ENCODE results near the gene CD8A. TPM values are rescaled to one million over a fixed set of nuclear protein-coding genes. Genes with fewer than 3 reads are reported as not detected.
"Not testable (repeated sequence)": the region's sequence is repeated elsewhere in the genome, so short reads cannot be mapped to it uniquely, and the experiment has no call there.

Gene CD8A
- total RNA-seq, 1 experiment from 2014 or later, result not detected

- no peak for DNase-seq (ENCODE audit: low read depth)
These were observed 14.2 kb downstream of the CD8A start for GRCh38 chr2:86776532-86776931.

DNA sequence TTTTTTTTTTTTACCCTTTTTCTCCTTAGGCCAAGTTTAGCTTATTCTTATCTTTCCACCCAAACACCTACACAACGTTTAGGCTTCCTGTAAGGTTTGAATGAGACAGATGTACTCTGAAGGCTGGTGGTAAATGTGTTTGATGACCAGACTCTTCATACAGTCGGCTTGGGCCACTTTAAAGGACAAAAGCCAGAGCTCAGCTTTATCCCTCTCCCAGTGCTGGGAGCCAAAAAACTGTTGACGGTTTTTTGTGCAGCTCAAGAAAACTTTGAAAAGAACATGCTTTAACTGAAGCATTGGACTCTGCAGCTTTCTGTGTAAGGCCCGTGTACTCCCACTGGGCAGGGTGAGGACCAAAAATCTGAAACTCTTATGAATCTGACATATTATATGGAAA lies 15.4 kb downstream of the CD8A start:
- DNase-seq (ENCODE audit: low read depth), result no peak

GRCh38 chr2:86774862-86775261 lies 15.9 kb downstream of the CD8A start:
- DNase-seq (ENCODE audit: low read depth), result no peak

DNA sequence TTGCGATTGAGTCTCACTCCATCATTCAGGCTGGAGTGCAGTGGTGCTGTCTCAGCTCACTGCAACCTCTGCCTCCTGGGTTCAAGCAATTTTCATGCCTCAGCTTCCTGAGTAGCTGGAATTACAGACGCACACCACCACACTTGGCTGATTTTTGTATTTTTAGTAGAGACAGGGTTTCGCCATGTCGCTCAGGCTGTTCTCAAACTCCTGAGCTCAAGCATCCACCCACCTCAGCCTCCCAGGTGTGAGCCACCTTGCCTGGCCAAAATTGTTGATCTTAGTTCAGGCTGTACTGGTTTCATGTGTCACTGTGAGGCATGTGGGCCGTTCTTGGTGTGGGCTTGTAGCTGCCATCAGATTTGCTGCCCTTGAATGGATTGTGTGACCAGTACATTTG lies 18.1 kb downstream of the CD8A start:
- DNase-seq (ENCODE audit: low read depth), result no peak

DNA sequence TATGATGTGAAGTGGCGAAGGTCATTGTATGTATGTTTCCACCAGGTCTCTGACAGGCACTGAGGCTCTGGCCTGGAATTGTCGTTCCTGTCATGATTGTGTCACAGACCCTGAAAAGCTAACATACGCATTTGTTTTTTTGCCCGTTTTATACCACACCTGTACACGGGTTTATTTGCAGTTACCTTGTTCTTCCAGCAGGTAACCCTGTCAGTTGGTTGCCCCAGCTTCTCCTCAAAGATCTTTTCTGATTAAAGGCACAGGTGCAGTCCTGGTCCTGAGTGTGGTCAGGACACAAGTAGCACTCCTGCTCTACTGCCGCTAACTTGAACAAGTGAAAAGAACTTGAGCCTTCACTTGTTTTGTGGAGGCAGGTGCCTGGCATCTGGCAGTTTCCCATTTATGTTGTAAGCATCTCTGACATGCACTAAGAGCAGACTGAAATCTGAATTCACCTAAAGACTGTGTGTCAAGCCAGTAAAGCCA lies 19.9 kb downstream of the CD8A start:
- no peak for DNase-seq (ENCODE audit: low read depth)

DNA sequence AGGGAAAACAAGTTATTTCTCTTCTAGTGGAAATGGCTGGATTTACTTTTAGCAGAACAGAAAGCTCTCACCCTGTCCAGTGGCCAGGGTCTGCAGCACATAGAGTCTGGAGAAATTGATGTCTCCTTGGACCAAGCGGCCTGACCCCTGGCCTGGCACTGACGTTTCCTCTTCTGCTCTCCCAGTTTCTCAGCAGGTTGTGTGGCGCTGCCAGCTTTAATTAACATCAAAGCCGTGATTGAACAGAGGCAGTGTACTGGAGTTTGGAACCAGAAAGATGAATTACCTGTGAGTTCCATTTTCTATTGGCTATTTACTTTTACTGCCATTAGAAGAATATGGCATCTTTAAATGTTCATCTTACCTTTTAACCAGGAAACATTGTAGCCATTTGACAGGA lies 20.9 kb downstream of the CD8A start:
- no peak for DNase-seq (ENCODE audit: low read depth)

- DNase-seq (ENCODE audit: low read depth), result no peak
These were observed 22.3 kb downstream of the CD8A start for GRCh38 chr2:86768189-86768949.

- DNase-seq (ENCODE audit: low read depth), result no peak
These were observed 25.4 kb downstream of the CD8A start for GRCh38 chr2:86765310-86765695.

- DNase-seq (ENCODE audit: low read depth), result peak; percentile 19
These were observed 25.9 kb downstream of the CD8A start for GRCh38 chr2:86764661-86765309.

DNA sequence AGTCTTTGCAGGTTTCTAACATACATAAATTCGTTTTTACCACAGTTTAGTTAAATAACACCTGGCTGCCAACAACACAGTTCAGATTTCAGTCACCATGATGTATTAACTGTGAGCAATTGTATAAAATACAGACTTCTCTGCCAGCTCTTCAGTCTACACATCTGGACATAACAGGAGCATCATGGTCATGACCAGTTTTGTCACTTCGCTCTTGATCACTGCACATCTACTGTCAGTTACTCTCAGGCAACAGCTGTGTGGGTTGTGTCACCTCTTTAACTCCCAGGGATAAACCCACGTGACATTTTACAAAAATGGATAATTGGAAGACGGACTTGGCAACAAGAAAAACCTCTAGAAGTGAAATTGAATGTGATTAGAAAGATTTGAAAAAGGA lies 30.3 kb downstream of the CD8A start:
- DNase-seq (ENCODE audit: low read depth), result no peak

GRCh38 chr2:86758405-86758804 lies 32.3 kb downstream of the CD8A start:
- no peak for DNase-seq (ENCODE audit: low read depth)

GRCh38 chr2:86753606-86754005 lies 37.1 kb downstream of the CD8A start:
- no peak for DNase-seq (ENCODE audit: low read depth)

DNA sequence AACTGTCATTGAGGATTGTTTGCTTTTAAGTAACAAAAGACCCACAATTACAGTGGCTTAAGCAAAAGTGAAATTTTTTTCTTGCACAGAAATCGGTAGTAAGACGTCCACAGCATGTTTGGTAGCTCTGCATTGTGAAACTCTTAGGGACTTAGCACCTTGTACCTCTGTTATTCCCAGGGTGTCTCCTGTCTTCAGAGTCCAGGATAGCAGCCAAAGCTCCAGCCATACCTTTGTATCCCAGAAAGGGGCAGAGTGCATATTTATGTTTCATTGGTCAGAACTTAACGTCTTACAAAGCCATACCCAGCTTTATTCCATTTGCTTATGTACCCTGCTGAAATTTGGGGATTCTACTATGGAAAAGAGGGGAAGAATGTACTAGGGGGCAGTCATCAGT lies 37.8 kb downstream of the CD8A start:
- no peak for DNase-seq (ENCODE audit: low read depth)

GRCh38 chr2:86751778-86752177 lies 38.9 kb downstream of the CD8A start:
- DNase-seq (ENCODE audit: low read depth), result no peak

DNA sequence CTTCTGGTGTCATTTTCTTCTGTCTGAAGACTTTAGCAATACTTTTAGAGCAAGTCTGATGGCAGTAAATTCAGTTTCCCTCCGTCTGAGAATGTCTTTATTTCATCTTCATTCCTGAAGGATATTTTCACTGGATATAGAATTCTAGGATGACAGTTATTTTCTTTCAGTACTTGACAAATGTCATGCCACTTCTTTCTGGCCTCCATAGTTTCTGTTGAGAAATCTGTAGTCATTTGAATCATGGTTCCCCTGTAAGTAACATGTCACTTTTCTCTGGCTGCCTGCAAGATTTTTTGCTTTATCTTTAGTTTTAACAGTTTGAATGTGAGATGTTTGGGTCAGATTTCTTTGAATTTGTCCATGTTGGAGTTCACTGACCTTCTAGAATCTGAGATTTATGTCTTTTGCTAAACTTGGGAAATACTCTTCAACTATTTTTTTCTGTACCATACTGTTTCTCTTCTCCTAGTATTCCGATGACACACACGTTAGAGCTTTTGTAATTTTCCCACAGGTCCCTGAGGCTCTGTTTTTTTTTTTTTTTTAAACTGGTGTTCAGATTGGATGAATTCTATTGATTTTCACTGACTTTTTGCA lies 40.4 kb downstream of the CD8A start:
- DNase-seq (ENCODE audit: low read depth), result no peak

DNA sequence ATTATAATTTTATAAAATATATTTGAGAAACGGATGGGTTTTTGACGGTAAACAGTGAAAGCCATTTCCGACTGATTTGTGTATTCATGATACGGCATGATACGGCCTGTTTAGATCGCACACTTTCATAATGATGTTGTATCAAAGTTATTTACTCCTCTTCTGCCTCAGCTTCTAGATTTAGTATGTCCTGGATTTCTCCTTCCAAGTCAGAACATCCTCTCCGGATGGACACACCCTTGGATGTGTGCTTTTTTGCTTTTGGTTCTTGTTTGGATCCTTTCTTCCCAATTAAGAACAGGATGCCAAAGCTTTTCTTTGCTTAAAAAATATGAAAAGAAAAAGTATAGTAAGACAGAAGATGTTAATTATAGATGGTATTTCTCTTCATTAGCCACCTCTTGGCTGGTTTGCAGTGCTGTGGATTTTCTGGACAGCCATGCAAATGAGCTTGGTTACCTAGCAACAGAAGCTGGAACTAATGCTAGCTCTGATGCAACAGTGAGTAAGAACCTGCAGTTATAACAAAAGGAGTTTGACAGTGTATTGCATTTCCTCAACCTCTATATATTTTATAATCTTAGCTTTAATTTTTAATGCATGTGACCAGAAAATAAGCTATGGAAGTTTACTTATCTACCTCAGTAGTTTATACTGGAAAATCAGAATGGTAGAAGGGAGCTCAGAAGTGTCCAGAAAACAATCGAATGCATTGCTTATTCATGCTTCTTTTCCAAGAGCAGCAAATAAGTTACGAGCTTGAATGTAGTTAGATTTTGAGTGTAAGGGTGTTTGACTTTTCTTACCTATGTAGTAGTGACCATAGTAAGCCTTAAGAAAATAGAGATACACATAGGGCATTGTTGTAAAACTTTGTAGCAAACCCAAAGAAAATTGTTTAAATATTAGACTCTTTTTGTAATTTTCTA lies 42.7 kb downstream of the CD8A start:
- DNase-seq (ENCODE audit: low read depth), result peak; percentile 40

GRCh38 chr2:86746939-86747338 lies 43.8 kb downstream of the CD8A start:
- DNase-seq (ENCODE audit: low read depth), result no peak

DNA sequence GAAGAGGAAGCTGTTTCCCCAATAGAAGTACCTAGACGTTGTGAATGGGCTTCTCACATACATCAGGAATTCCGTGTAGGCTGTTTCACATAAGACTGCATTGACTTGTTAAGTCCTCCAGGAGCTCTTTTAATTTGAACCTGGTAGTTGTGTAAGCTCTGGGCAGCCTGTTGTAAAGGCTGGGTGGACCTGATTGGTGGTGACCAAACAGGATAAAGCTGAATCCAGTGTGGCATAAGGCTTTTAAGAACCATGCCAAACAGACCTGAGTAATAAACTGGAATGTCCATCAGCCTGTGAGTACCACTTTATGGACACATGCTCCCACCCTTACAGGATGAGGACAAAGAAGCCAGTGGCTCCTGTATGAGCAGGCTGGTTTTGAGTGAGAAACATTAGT lies 46.6 kb downstream of the CD8A start:
- no peak for DNase-seq (ENCODE audit: low read depth)

- not testable (repeated sequence) for DNase-seq (ENCODE audit: low read depth)
These were observed 48.7 kb downstream of the CD8A start for GRCh38 chr2:86741889-86742498.

DNA sequence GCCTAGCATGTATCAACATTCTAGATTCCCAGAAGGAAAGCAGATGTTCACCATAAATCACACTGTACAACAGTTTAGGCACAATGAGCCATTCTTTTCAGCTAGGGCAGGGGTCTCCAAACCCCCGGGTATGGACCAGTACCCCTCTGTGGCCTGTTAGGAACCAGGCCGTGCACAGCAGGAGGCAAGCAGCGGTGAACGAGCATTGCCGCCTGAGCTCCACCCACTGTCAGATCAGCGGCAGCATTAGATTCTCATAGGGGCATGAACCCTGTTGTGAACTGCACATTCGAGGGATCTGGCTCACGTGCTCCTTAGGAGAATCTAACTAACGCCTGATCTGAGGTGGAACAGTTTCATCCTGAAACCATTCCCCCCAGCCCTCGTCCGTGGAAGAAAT lies 50.8 kb downstream of the CD8A start:
- not testable (repeated sequence) for DNase-seq (ENCODE audit: low read depth)

DNA sequence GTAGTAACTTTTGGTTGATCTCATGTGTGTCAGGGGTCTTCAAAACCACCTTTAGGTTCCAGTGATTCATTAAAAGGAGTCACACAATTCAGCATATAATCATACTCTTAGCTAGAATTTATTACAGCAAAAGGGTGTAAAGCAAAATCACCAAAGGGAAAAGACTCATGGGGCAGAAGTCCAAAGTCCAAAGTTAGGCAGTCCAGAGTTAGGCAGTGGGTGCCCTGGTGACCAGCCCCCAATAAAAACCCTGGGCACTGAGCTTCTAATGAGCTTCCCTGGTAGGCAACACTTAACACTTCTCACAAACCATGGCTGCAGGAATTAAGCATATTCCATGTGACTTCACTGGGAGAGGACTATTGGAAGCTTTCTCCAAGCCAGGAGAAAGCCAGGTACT lies 51.2 kb downstream of the CD8A start:
- DNase-seq (ENCODE audit: low read depth), result not testable (repeated sequence)
